ENCODE measurements around the gene NCOA3. TPM values are rescaled to one million over a fixed set of nuclear protein-coding genes. Genes with fewer than 3 reads are reported as not detected.

Gene NCOA3
- total RNA-seq, 1 donor from 2014 or later = 18.6 TPM

DNA sequence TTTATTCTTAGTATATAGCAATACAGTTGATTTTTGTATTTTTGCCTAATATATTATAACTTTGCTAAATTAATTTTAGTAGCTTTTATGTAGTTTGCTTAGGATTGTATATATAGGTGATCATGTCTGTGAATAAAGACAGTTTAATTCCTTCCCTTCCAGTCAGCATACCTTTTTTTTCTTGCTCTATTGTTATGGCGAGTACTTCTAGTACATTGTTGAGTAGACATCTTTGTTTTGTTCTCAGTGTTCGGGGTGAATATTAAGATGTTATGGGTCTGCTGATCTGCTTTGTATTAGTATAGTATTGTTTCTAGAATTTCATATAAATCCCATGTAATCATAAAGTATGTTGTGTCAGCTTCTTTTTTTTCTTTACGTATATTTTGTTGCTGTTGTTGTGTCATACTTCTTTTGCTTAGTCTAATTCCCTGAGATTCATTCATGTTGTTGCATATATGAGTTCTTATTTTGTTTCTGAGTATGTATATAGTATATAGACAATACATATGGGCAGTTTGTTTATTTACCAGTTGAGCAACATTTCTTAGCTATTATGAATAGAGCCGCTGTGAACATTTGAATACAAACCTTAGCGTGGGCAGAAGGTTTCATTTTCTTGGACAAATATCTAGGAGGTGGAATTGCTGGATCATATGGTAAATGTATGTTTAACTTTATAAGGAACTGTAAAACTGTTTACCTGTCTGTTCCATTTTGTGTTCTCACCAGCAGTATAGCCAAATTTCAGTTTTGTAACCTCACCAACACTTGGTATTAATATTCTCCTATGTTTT, 25.5 kb downstream of the NCOA3 start:
- DNase-seq (ENCODE audit: low spot score) = no peak
- intact Hi-C loops (cut with DNase I) = no loop called here

DNA sequence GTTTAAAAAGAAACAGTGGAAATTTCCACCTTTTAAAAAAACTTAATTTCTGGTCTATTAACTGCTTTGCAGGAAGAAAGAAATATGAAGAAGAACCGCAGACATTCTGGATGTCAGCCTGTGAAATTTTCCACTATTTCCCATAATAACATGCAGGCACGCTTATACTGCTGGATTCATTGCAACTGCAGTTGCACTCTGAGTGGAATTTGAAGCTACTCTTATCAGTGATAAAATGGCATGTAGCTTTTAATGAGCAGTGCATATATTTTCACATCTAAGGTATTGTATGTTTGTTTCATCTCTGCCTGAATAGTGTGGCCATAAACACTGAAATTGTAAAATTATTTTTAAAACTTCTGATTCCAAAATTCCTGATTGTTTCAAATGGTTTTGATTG, 28.2 kb downstream of the NCOA3 start:
- intact Hi-C loops (cut with DNase I) = no loop called here
- DNase-seq (ENCODE audit: low spot score) = no peak

DNA sequence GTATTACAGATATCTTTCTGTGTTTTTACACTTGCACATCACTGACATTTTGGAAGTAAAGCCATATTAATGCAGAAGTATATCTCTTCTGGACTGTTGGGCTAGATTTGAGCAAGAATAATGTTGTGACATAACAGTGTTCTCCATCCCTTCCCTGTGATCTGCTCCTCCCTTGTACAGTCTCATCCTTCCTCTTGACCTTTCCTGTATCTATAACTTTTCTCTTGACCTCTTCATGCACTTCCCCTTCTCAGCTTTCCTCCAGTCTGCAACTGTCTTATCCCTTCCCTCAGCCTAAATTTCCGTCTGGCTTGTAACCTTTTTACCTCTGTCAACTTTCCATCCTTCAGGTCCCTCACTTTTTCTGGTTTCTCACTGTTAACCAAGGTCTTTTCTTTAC, 29.8 kb downstream of the NCOA3 start:
- intact Hi-C loops (cut with DNase I) = no loop called here
- DNase-seq (ENCODE audit: low spot score) = no peak

DNA sequence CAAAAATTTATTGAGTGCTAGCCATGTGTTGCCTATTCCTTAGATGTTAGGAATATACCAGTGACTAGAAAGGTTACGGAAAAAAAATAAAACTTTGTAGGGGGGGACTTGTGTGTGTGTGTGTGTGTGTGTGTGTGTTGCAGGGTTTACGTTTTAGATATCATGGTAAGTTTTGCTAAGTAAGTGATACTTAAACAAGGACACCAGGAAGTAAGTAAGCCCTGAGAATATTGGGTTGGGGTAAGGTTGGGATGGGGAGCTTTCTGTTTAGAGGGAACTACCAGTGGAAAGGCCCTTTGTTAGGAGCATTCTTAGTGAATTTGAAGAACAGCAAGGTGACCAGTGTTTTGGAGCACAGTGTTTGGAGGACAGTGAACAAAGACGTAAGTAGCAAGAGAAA, 30.3 kb downstream of the NCOA3 start:
- DNase-seq (ENCODE audit: low spot score) = no peak
- intact Hi-C loops (cut with DNase I) = no loop called here

DNA sequence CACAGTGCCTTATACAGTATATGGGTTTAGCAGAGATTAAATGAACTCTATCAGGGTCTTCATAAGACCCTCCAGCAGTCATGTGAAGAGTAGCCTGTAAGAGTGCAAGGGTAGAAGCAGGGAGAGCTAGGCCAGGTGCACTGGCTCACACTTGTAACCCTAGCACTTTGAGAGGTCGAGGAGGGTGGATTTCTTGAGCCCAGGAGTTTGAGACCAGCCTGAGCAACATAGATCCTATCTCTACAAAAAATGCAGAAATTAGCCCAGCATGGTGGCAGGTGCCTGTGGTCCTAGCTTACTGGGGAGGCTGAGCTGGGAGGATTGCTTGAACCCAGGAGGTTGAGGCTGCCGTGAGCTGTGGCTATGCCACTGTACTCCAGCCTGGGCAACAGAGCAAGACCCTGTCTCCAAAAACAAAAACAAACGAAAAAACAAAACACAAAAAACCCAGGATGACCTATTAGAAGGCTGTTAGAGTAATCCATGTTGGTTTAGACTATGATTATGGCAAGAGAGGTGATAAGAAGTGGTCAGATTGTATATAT, 31.9 kb downstream of the NCOA3 start:
- intact Hi-C loops (cut with DNase I) = no loop called here
- no peak for DNase-seq (ENCODE audit: low spot score)

DNA sequence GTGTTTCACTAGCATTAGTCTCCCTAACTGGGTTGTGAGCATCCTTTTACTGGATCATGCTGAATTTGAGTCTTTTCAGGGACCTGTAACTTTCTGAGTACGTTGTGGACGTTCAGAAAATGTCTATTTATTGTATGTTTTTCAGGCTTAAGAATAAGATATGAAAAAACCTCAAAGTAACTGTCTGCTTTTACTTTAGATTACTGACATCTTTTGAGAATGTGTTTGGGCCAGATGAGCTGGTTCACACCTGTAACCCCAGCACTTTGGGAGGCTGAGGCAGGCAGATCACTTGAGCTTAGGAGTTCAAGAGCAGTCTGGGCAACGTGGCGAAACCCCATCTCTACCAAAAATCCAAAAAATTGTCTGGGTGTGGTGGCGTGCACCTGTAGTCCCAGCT, 32.7 kb downstream of the NCOA3 start:
- intact Hi-C loops (cut with DNase I) = no loop called here
- no peak for DNase-seq (ENCODE audit: low spot score)

DNA sequence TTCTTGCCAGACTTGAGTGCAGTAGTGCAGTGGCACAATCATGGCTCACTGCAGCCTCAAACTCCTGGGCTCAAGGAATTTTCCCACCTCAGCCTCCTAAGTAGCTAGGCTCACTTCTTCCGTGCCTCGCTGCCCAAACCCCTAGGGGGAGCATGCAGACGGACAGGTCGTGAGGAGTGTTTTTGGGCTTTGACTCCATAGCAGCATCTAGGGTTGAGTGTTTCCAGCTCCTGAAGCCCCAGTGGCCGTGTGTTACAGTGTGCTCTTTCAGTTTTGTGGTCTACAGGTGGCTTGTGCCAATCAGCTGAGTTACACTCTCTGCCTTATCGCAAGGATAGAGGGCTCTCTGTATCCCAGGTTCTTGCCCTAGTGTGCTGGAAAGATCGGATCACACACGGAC, 33.4 kb downstream of the NCOA3 start:
- no peak for DNase-seq (ENCODE audit: low spot score)
- intact Hi-C loops (cut with DNase I) = no loop called here

DNA sequence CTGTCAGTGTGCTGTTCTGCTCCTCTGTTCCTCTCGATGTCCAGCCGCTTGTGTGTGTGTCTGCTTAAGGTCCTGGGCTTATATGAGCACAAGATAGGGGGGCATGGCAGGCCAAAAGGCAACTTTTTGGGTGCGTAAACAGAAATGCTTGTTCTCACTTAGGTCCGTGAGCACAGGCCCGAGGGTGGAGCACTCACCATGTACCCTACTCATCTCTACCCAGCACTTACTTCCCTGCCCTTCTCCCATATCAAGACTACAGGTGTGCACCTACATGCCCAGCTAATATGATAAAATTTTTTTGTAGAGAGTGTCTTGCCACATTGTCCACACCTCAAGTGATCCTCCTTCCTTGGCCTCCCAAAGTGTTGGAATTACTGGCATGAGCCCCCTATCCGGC, 34.3 kb downstream of the NCOA3 start:
- intact Hi-C loops (cut with DNase I) = no loop called here
- no peak for DNase-seq (ENCODE audit: low spot score)

DNA sequence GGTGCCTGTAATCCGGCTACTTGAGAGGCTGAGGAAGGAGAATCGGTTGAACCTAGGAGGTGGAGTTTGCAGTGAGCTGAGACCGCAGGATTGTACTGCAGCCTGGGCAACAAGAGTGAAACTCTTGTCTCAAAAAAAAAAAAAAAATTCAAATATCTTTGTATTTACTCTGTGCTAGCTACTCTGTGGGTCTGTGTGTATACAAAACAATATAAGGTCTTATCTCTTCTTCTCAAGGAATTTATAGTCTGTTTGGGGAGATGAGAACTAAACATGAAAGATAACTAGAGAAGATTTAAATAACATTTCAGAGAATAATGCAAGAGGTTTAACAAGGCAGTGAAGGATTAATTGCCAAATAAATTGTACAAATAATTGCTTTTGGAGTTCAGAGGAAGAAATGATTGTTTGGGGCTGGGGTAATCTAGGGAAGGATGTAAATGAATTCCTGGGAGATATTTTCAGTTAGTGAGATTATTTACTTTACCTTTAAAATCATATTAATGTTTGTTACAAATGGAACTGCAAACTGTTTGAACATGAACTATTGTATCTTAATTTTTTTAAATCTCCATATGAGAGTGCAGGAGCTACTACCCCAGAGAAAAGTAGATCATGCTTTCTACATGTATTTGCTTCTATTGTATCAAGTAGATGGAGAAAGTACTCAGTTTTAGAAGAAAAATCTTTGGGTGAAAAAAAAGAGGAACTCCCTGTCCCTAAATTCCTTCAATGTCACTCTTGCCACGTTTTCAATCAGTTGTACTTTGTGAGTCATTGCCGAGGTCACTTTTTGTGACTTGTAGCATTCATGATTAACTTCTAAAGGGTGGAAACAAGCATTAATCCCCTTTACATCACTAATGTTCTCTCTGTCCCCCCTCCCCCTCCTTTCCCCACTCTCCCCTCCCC, 39.0 kb downstream of the NCOA3 start:
- intact Hi-C loops (cut with DNase I) = no loop called here
- no peak for DNase-seq (ENCODE audit: low spot score)

DNA sequence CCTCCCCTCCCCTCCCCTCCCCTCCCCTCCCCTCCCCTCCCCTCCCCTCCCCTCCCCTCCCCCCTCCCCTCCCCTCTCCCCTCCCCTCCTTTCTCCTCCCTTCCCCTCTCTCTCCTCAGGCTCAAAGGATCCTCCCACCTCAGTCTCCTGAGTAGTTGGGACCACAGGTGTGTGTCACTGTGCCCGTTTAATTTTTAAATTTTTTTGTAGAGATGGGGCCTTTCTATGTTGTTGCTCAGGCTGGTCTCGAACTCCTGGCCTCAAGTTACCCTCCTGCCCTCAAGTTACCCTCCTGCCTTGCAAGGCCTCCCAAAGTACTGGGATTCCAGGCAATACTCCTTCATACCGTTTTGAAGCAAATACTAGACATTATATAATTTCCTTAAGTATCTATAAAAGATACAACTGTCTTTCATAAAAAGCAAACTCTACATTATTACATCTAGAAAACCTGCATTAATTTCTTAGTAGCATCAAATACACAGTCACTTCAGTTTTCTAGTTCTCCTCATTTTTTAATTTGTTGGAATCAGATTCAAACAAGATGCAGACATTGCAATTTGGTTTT, 39.8 kb downstream of the NCOA3 start:
- intact Hi-C loops (cut with DNase I) = no loop called here

DNA sequence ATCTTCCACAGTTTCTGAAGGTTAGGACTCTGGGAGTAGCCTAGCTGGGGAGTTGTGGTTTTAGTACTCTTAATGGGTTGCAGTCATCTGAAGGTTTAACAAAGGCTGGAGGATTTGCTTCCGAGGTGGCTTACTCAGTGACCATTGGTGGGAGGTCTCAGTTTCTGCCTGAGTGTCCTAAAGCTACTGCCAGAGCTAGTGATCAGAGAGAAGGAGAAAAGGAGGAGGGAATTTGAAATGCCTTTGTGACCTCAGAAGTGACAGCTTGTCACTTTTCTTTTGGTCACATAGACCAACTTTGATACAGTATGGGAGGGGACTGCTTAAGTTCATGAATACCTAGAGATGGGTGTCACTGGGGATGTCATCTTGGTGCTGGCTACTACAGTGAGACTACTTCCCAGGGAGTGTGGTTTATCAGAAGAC, 41.3 kb downstream of the NCOA3 start:
- intact Hi-C loops (cut with DNase I) = no loop called here
- no peak for DNase-seq (ENCODE audit: low spot score)

More for the DNA sequence above, 39.8 kb downstream of the NCOA3 start:
- no peak for DNase-seq (ENCODE audit: low spot score)

DNA sequence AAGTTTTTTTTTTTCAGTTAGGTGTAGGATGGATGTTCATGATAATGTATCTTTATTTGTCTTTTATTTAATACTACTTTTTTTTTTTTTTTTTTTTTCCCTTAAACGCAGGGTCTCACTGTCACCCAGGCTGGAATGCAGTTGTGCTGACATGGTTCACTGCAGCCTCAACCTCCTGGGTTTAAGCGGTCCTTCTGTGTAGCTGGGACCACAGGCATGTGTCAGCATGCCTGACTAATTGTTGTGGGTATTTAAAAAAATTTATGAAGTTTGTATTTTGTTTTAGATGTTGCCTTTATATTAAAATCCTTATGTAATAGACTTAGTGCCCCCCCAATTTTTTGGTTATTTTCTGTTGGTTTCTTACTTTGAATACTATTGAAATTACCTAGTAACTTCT, 42.6 kb downstream of the NCOA3 start:
- intact Hi-C loops (cut with DNase I) = no loop called here
- DNase-seq (ENCODE audit: low spot score) = no peak

DNA sequence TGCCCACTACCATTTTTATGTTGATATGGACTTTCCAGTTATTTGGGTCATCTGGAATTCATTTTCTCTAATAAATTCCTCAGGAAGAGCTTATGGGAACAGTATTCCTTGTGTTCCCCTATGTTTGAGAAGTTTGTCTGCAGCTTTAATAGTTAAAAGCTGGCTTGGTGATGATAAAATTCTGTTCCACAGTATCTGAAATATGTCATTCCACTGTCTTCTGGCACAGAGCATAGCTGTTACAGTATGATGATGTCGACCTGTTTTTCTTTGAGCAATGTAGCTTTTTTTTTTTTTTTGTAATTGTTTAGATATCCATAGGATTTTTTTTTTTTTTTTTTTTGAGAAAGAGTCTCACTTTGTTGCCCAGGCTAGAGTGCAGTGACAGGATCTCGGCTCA, 43.2 kb downstream of the NCOA3 start:
- intact Hi-C loops (cut with DNase I) = no loop called here
- no peak for DNase-seq (ENCODE audit: low spot score)

DNA sequence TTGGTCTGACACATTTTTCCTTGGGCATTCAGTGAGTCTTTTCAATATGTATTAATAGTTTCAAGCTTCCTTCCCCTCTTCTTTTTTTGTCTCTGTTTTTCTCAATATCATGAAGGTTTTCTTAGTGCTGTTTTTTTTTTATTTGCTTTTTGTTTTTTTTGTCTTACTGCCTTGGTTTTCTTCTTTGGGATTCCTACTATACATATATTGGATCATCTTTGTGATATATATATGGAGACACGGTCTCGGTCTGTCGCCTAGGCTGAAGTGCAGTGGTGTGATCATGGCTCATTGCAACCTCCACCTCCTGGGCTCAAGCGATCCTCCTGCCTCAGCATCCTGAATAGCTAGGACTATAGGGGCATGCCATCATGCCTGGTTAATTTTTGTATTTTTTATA, 43.8 kb downstream of the NCOA3 start:
- intact Hi-C loops (cut with DNase I) = no loop called here
- DNase-seq (ENCODE audit: low spot score) = no peak

DNA sequence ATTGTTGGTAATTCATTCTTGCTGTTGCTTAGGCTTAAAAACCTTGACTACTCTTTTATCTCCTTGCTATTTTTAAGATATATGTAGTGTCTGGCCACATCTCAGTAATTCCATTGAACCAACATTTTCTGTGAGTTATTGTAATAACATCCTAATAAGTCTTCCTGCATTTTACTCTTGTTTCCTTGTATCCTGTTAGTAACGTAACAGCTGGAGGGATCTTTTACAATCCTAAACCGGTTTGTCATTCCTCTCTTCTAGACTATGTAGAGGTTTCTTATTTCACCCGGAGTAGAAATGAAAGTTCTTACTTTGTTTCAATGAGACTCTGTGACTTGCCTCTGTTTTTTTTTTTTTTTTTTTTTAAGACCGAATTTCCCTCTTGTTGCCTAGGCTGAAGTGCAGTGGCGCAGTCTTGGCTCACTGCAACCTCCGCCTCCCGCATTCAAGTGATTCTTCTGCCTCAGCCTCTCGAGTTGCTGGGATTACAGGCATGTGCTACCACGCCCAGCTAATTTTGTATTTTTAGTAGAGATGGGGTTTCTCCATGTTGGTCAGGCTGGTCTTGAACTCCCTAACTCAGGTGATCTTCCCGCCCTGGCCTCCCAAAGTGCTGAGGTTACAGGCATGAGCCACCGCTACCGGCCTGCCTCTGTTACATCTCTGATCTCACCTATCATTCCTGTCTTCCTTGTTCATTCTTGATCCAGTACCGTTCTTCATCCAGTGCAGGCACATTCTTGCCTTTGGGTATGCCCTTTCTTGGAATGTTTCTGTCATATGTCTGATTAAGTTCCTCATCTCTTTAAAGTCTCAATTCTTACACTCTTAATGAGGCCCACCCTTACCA, 44.7 kb downstream of the NCOA3 start:
- intact Hi-C loops (cut with DNase I) = no loop called here
- DNase-seq (ENCODE audit: low spot score) = no peak

DNA sequence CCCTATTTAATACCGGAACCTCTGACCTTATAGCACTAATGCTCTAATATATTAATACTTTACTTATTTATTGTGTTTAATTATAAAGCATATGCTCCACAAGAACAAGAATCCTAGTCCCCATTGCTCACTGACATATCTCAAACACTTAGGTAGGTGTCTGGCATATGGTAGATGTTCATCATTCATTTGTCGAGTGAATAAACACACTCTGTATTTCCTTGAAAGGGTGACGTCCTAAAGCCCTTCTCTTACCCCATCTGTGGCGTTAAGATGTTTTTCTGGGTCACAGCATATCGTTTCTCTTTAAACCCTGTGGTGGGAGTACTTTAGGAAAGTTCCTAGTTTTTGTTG, 45.3 kb downstream of the NCOA3 start:
- intact Hi-C loops (cut with DNase I) = no loop called here
- no peak for DNase-seq (ENCODE audit: low spot score)

DNA sequence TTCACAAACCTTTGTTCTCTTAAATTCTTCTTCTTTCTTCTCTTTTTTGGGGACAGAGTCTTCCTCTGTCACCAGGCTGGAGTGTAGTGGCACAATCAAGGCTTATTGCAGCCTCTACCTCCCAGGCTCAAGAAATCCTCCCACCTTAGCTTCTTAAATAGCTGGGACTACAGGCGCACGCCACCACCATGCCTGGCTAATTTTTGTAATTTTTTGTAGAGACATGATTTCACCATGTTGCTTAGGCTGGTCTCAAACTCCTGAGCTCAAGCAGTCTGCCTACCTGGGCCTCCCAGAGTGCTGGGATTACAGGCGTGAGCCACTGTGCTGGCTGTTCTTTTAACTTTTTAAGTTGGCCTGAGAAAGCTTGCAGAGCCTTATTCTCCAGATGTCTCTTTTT, 48.0 kb downstream of the NCOA3 start:
- intact Hi-C loops (cut with DNase I) = no loop called here
- no peak for DNase-seq (ENCODE audit: low spot score)

DNA sequence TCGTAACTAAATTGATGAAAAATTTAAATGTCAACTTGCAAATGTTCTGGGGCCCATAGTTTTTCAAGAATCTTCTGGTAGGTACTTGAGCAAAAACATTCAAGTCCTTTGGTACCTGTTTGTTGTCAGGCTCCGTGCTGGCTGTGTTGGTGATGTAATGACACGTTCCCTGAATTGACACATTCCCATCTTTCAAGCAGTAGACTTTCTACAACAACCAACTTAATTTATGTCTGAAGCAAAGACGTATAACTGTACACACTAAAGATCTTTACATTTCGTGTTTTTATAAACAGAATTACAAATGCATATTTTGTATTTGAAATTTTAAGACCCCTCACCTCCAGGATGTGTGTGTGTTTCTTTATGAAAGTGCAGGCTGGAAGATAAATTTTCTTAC, 49.5 kb downstream of the NCOA3 start:
- intact Hi-C loops (cut with DNase I) = no loop called here
- no peak for DNase-seq (ENCODE audit: low spot score)

DNA sequence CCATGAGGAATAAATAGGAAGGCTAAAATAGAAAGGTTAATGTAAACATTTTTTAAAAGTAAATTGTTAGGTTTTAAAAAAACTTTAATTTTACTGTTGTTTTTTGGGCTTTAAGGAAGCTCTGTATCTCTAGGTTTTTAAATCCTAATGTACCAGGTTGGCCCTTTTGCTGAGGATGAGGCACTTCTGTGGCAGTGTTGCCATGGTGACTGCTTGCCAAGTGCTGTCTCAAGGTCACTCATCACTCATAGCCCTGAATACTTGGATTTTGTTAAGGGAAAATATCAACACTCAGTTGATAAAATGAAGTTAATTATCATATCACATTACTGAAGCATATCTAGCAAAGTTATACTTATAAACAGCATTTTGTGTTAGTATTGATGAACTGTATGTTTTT, 50.2 kb downstream of the NCOA3 start:
- intact Hi-C loops (cut with DNase I) = no loop called here
- no peak for DNase-seq (ENCODE audit: low spot score)

DNA sequence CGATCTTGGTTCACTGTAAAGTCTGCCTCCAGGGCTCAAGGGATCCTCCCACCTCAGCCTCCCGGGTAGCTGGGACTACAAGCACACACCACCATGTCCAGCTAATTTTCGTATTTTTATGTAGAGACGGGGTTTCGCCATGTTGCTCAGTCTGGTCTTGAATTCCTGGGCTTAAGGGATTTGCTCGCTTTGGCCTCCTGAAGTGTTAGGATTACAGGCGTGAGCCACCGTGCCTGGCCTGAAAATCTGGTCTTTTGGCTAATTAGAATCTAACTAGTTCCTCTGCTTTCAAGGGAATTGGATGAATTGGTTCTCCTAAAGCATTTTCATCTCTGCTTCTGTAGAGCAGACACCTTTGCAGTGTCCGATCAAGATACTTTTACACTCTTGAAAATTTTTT, 51.3 kb downstream of the NCOA3 start:
- intact Hi-C loops (cut with DNase I) = no loop called here
- DNase-seq (ENCODE audit: low spot score) = no peak
